Thyroid gland (tissue), 4 donors: ENCODE results near the gene RAPGEF1.

ENCODE experiments used
- POLR2A ChIP-seq, 2 donors: fragments of 450-650 bp; IDR thresholded peaks; one replicate each; pipeline ENCODE4 v1.6.1; 2017; ENCODE audit warnings: antibody characterized with exemption in 2 of 2, mild to moderate bottlenecking in 2 of 2, moderate library complexity in 1 of 2
- TF ChIP-seq, protein P1 (sequence below), 6 experiments: fragments of 200-600 bp in 3 of 6; fragments of 450-650 bp in 3 of 6; sonication (generic) in 3 of 6; IDR thresholded peaks; one replicate each; pipeline ENCODE4 v1.5.1; 2016 to 2019; ENCODE audit warnings: antibody characterized with exemption in 6 of 6, mild to moderate bottlenecking in 2 of 6, inconsistent platforms in 1 of 6, moderate library complexity in 1 of 6

- TF ChIP-seq, protein P1, sequence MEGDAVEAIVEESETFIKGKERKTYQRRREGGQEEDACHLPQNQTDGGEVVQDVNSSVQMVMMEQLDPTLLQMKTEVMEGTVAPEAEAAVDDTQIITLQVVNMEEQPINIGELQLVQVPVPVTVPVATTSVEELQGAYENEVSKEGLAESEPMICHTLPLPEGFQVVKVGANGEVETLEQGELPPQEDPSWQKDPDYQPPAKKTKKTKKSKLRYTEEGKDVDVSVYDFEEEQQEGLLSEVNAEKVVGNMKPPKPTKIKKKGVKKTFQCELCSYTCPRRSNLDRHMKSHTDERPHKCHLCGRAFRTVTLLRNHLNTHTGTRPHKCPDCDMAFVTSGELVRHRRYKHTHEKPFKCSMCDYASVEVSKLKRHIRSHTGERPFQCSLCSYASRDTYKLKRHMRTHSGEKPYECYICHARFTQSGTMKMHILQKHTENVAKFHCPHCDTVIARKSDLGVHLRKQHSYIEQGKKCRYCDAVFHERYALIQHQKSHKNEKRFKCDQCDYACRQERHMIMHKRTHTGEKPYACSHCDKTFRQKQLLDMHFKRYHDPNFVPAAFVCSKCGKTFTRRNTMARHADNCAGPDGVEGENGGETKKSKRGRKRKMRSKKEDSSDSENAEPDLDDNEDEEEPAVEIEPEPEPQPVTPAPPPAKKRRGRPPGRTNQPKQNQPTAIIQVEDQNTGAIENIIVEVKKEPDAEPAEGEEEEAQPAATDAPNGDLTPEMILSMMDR (IDR thresholded peaks at IDR 0.05): no peak
- TF ChIP-seq POLR2A (IDR thresholded peaks at IDR 0.05): no peak
These were observed 144.0 kb downstream of the RAPGEF1 start for GRCh38 chr9:131595696-131596429.
